T-helper 17 cell (primary cell): ENCODE measurements around the gene ANKRD22. TPM values are rescaled to one million over a fixed set of nuclear protein-coding genes. Genes with fewer than 3 reads are reported as not detected.

ENCODE experiments used
- ATAC-seq: fragments of 150-1000 bp; cut with Tn5 transposase; 2 replicates; pipeline ENCODE4 v1.10.0; 2021; ENCODE audit warnings: mild to moderate bottlenecking, moderate library complexity
- DNase-seq, 3 donors: peaks; one replicate each; pipeline versions ENCODE4 v3.0.0 to v3.0.0-alpha.2; 2020 to 2021
- H3K9me3 ChIP-seq: one replicate; pipeline ENCODE4 v1.7.0; 2013; ENCODE audit warnings: low read length, mild to moderate bottlenecking; ENCODE audit not compliant: control insufficient read depth, poor library complexity, severe bottlenecking
- H3K27ac Mint-ChIP-seq: one replicate; pipeline ENCODE4 v1.8.0; 2022; ENCODE audit warnings: mild to moderate bottlenecking, moderate library complexity, mixed read lengths
- H3K27me3 Mint-ChIP-seq: one replicate; pipeline ENCODE4 v1.8.0; 2022; ENCODE audit warnings: mixed read lengths
- H3K36me3 Mint-ChIP-seq: one replicate; pipeline ENCODE4 v1.8.0; 2022; ENCODE audit warnings: low read depth, mixed read lengths
- H3K4me1 Mint-ChIP-seq: one replicate; pipeline ENCODE4 v1.8.0; 2022; ENCODE audit warnings: mild to moderate bottlenecking, mixed read lengths
- H3K4me3 Mint-ChIP-seq: one replicate; pipeline ENCODE4 v1.8.0; 2022; ENCODE audit warnings: mild to moderate bottlenecking, moderate library complexity, mixed read lengths
- total RNA-seq, 4 donors: library from RNA in 2 of 4; stranded (reverse) in 2 of 4; gene quantifications; one replicate each; pipeline ENCODE4 v1.2.3 and lab custom pipeline; 2022 to 2026

Gene ANKRD22
- total RNA-seq, 2 donors from 2014 or later = not detected

DNA sequence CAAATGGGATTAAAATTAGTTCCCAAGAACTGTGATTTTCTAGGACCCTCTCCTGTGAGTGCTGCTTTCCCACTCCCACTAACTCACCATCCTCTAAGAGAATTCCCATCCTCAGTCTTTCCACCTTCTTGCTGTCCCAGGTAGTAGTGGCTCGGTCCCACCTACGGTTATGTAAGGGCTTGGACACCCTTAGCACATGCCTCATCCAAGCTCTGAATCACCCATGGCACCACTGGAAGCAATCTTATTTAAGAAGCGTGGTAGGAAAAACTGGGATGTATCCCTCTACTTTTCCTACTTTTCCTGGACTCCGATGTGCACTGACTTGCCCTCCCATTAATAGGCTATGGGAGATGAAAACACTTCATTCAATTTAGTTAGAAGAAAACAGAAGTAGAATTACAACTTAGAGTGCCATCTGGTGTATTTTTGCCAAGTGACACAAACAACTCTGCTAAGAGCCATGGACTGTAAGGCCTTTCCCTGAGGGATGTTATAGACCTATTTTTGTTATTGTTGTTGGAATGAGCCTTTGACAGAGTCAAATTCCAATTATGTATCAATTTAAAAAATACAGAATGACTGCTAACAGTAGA, 13.7 kb upstream of the ANKRD22 start:
- Mint-ChIP-seq H3K36me3 (no peaks in the 10 kb centered on the region), H3K27ac (no peak overlapping the region), H3K4me1 (no peaks in the 10 kb centered on the region), H3K27me3 (peaks cover 21% of the 10 kb centered on the region), H3K4me3 (no peak overlapping the region)
- ATAC-seq (no peak), DNase-seq (no peak)
- no peaks in the 10 kb centered on the region for H3K9me3 ChIP-seq

GRCh38 chr10:88861036-88861435, 9.4 kb upstream of the ANKRD22 start:
- DNase-seq (no peak), ATAC-seq (no peak)
- no peaks in the 10 kb centered on the region for H3K9me3 ChIP-seq
- H3K36me3 Mint-ChIP-seq = peaks cover 2% of the 10 kb centered on the region
- peaks cover 3% of the 10 kb centered on the region for H3K4me1 Mint-ChIP-seq
- H3K4me3 Mint-ChIP-seq = no peak overlapping the region
- H3K27me3 Mint-ChIP-seq = peaks cover 27% of the 10 kb centered on the region
- H3K27ac Mint-ChIP-seq = no peak overlapping the region

DNA sequence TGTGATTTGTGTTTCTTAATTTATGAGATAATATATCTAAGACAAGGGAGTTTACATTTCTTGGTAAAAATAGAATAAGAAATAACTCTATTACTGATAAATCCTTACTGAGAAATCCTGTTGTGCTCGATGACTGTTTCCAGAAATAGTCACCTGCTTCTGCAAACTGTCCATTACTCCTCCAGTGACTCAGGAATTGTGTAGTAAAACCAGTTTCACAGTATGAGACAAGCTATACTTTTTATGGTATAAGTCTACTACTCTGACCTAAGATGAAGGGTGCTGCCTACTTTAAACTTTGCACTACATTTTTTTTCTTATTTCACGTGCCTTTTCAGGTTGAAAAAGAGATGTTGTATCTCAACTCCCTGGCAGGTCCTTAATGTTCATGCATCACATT, 6.8 kb upstream of the ANKRD22 start:
- Mint-ChIP-seq H3K4me1 (peaks cover 6% of the 10 kb centered on the region), H3K27me3 (peaks cover 32% of the 10 kb centered on the region), H3K36me3 (peaks cover 2% of the 10 kb centered on the region), H3K27ac (no peak overlapping the region), H3K4me3 (no peak overlapping the region)
- DNase-seq (no peak), ATAC-seq (no peak)
- H3K9me3 ChIP-seq = no peaks in the 10 kb centered on the region

DNA sequence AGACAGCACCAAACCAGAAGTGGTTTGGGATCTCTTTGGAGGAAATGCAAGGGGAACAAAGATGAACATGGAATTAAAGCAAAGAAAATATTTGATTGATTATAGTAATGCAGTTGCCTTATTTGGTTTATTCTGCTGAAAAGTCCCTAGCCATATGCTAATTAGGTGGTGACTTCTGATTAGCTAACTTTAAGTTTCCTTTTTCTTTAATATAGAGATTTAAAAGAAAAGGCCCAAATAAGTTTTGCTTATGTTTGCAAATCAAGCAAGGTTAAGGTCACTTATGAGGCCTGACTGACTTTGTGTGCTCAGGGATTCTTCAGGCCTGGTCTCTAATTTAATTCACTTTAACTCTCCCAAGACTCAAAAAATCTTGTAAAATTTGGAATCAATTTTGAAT, 6.2 kb upstream of the ANKRD22 start:
- DNase-seq = no peak
- Mint-ChIP-seq H3K4me3 (no peak overlapping the region), H3K4me1 (peaks cover 6% of the 10 kb centered on the region), H3K36me3 (peaks cover 2% of the 10 kb centered on the region), H3K27ac (no peak overlapping the region), H3K27me3 (peaks cover 26% of the 10 kb centered on the region)
- no peaks in the 10 kb centered on the region for H3K9me3 ChIP-seq
- ATAC-seq = no peak

DNA sequence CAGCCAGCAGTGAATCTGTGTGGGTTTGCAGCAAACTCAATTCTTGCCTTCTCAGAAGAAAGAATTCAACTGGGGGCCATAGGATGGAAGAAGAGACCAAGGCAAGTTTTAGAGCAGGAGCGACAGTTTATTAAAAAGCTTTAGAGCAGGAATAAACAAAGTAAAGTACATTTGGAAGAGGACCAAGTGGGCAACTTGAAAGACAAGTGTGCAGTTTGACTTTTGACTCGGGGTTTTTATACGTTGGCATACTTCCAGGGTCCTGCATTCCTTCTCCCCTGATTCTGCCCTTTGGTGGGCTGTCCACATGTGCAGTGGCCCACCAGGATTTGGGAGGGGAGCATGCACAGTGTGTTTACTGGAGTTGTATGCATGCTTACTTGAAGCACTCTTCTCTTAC, 3.0 kb upstream of the ANKRD22 start:
- H3K9me3 ChIP-seq = no peaks in the 10 kb centered on the region
- peaks cover 16% of the 10 kb centered on the region for H3K27me3 Mint-ChIP-seq

DNA sequence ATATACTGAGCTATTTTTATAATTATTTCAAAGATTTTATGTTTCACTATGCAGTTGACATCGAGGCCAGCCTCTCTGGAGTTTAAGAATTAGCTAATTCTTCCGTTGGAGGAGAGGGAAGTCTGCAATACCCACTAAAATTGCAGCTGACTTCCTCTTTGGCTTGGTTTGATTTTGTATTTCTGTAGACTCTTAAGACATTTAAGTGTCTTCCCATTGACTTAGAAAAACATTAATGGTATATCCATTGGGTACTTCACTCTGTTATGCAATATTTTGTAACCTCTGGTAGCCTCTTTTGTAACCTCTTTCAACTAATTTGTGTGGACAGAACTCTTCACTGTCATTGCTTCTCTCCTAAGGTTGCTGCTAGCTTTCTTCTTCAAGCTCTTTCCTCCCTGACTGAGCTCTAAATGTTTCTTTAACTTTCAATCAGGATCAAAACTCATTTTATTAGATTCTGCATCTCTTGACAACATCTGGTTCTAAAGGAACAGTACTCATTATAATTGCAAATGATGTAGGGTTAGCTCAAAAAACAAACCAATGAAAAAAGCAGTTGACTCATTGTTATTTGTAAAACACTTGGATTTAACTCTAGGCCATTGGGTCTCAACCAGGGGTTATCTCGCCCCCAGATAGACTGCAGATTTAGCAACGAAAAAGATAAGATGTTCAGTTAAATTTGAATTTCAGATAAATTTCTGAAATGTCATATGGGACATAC, 1.7 kb upstream of the ANKRD22 start:
- Mint-ChIP-seq H3K4me3 (no peak overlapping the region), H3K36me3 (no peaks in the 10 kb centered on the region), H3K4me1 (peaks cover 8% of the 10 kb centered on the region), H3K27me3 (peaks cover 11% of the 10 kb centered on the region), H3K27ac (no peak overlapping the region)
- DNase-seq = no peak
- no peaks in the 10 kb centered on the region for H3K9me3 ChIP-seq
- no peak for ATAC-seq

More for the DNA sequence above, 3.0 kb upstream of the ANKRD22 start:
- DNase-seq (no peak), ATAC-seq (no peak)
- no peak overlapping the region for H3K4me3 Mint-ChIP-seq
- H3K36me3 Mint-ChIP-seq = peaks cover 2% of the 10 kb centered on the region
- no peak overlapping the region for H3K27ac Mint-ChIP-seq
- H3K4me1 Mint-ChIP-seq = peaks cover 6% of the 10 kb centered on the region

- no peaks in the 10 kb centered on the region for H3K9me3 ChIP-seq
- peaks cover 8% of the 10 kb centered on the region for H3K4me1 Mint-ChIP-seq
- peaks cover 11% of the 10 kb centered on the region for H3K27me3 Mint-ChIP-seq
- H3K4me3 Mint-ChIP-seq = no peak overlapping the region
- no peaks in the 10 kb centered on the region for H3K36me3 Mint-ChIP-seq
- H3K27ac Mint-ChIP-seq = no peak overlapping the region
- no peak for ATAC-seq
- no peak for DNase-seq
Measured at GRCh38 chr10:88852327-88852726, 683 bp upstream of the ANKRD22 start.

- DNase-seq (no peak), ATAC-seq (no peak)
- H3K27ac Mint-ChIP-seq = no peak overlapping the region
- no peaks in the 10 kb centered on the region for H3K36me3 Mint-ChIP-seq
- H3K4me1 Mint-ChIP-seq = peaks cover 8% of the 10 kb centered on the region
- H3K4me3 Mint-ChIP-seq = no peak overlapping the region
- H3K9me3 ChIP-seq = no peaks in the 10 kb centered on the region
- H3K27me3 Mint-ChIP-seq = peaks cover 11% of the 10 kb centered on the region
Measured at GRCh38 chr10:88850712-88851111, 932 bp downstream of the ANKRD22 start.

- ATAC-seq (no peak), DNase-seq (no peak)
- Mint-ChIP-seq H3K36me3 (peaks cover 4% of the 10 kb centered on the region), H3K4me1 (peaks cover 8% of the 10 kb centered on the region), H3K27ac (no peak overlapping the region), H3K4me3 (no peak overlapping the region), H3K27me3 (peaks cover 13% of the 10 kb centered on the region)
- H3K9me3 ChIP-seq = no peaks in the 10 kb centered on the region
Measured at GRCh38 chr10:88849234-88849633, 2.4 kb downstream of the ANKRD22 start.

DNA sequence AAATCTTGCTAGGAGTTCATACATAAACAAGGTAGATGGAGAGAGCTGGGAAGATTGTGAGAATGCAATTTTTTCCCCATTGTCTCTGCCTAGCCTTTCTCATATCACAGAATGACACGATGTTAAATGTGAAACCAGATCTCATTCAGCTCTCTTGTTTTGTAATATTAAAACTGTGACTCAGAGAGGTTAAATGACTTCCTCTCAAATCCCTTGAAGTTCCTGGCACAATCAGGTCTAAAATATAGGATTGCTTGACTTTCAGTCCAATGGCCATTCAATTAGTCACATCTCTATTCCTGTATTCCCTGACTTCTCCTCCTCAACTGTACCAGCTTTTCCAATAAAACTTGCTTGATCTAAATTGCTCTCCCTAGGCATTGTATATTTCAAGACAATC, 3.1 kb downstream of the ANKRD22 start:
- Mint-ChIP-seq H3K27me3 (peaks cover 18% of the 10 kb centered on the region), H3K27ac (no peak overlapping the region), H3K4me1 (peaks cover 5% of the 10 kb centered on the region), H3K36me3 (peaks cover 4% of the 10 kb centered on the region), H3K4me3 (no peak overlapping the region)
- ATAC-seq (no peak), DNase-seq (no peak)
- H3K9me3 ChIP-seq = no peaks in the 10 kb centered on the region

GRCh38 chr10:88843171-88843570, 8.5 kb downstream of the ANKRD22 start:
- no peaks in the 10 kb centered on the region for H3K9me3 ChIP-seq
- no peak for ATAC-seq
- Mint-ChIP-seq H3K4me3 (no peak overlapping the region), H3K36me3 (peaks cover 4% of the 10 kb centered on the region), H3K27ac (no peak overlapping the region), H3K27me3 (peaks cover 12% of the 10 kb centered on the region), H3K4me1 (peaks cover 14% of the 10 kb centered on the region)
- DNase-seq = no peak

DNA sequence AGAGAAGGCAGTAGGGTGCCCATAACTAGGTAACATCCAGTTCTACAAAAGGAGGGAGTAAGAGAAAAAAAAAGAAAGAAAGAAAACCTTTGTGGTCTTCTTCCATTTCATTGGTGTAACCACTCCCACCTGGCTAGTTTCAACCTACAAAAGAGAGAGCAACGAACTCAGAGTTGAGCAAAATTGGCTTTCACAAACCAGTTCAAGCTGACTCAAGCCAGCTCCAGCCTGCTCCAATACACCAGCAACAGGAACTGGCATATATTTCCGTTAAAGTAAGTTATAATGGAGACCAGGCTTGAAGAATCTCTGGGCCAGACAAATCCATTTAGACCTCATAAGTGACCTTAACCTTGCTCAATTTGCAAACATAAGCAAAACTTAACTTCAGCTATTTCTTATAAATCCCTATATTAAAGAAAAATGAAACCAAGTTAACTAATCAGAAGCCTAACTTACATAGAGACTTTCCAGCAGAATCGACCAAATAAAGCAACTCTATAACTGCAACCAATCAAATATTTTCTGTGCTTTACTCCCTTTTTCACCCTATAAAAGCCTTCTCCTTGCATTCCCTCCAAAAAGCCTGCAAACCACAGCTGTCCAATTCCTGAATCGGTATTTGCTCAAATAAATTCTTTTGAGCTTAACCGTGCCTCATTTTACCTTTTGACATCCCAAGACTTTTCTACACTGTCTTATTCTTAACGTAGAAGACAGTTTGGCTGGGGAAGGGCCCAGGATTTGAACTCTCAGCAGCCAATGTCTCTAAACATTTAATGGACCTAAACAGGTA, 10.1 kb downstream of the ANKRD22 start:
- H3K27ac Mint-ChIP-seq = no peak overlapping the region
- peaks cover 14% of the 10 kb centered on the region for H3K4me1 Mint-ChIP-seq
- H3K9me3 ChIP-seq = no peaks in the 10 kb centered on the region
- peaks cover 12% of the 10 kb centered on the region for H3K27me3 Mint-ChIP-seq
- H3K36me3 Mint-ChIP-seq = peaks cover 4% of the 10 kb centered on the region
- H3K4me3 Mint-ChIP-seq = no peak overlapping the region
- DNase-seq = no peak
- no peak for ATAC-seq

- H3K4me1 Mint-ChIP-seq = peaks cover 14% of the 10 kb centered on the region
- ATAC-seq (no peak), DNase-seq (no peak)
- H3K4me3 Mint-ChIP-seq = no peak overlapping the region
- no peak overlapping the region for H3K27ac Mint-ChIP-seq
- H3K9me3 ChIP-seq = no peaks in the 10 kb centered on the region
- peaks cover 4% of the 10 kb centered on the region for H3K36me3 Mint-ChIP-seq
- peaks cover 12% of the 10 kb centered on the region for H3K27me3 Mint-ChIP-seq
Measured at GRCh38 chr10:88840881-88841280, 10.8 kb downstream of the ANKRD22 start.
